Dendritic cell treated with granulocyte-macrophage colony-stimulating factor and Interleukin-4, amounts not matched to agents 40 ng/mL and 50 ng/mL, for 4 days (primary cell): ENCODE measurements around the gene MYH4.

Source experiments
- H3K27ac Mint-ChIP-seq: one replicate; pipeline ENCODE4 v1.8.0; 2022; ENCODE audit warnings: mild to moderate bottlenecking, mixed read lengths
- H3K27me3 Mint-ChIP-seq: one replicate; pipeline ENCODE4 v1.8.0; 2022; ENCODE audit warnings: mild to moderate bottlenecking, mixed read lengths
- H3K36me3 Mint-ChIP-seq: one replicate; pipeline ENCODE4 v1.8.0; 2022; ENCODE audit warnings: low read depth, mixed read lengths
- H3K4me1 Mint-ChIP-seq: one replicate; pipeline ENCODE4 v1.8.0; 2022; ENCODE audit warnings: low read depth, mixed read lengths
- H3K4me3 Mint-ChIP-seq: one replicate; pipeline ENCODE4 v1.8.0; 2022; ENCODE audit warnings: mild to moderate bottlenecking, moderate library complexity, mixed read lengths
- H3K9me3 Mint-ChIP-seq: one replicate; pipeline ENCODE4 v1.8.0; 2022; ENCODE audit warnings: mixed read lengths
- intact Hi-C: fragments of 100-400 bp; cut with micrococcal nuclease; formaldehyde crosslinking; loops from one replicate; pipeline ENCODE4 v1.15.0; 2022

MYH4 gene

GRCh38 chr17:10458701-10459100 is 10.7 kb downstream of the MYH4 start:
- intact Hi-C loops: no loop called here
- Mint-ChIP-seq H3K36me3 (no peaks in the 10 kb centered on the region), H3K4me1 (no peaks in the 10 kb centered on the region), H3K9me3 (no peaks in the 10 kb centered on the region), H3K27me3 (peaks cover 4% of the 10 kb centered on the region), H3K27ac (no peak overlapping the region), H3K4me3 (no peak overlapping the region)

GRCh38 chr17:10457952-10458351 is 11.4 kb downstream of the MYH4 start:
- intact Hi-C loops: no loop called here
- H3K27me3 Mint-ChIP-seq: peaks cover 4% of the 10 kb centered on the region
- no peak overlapping the region for H3K27ac Mint-ChIP-seq
- H3K4me1 Mint-ChIP-seq: no peaks in the 10 kb centered on the region
- H3K9me3 Mint-ChIP-seq: no peaks in the 10 kb centered on the region
- no peak overlapping the region for H3K4me3 Mint-ChIP-seq
- no peaks in the 10 kb centered on the region for H3K36me3 Mint-ChIP-seq

- intact Hi-C loops: no loop called here
- Mint-ChIP-seq H3K9me3 (no peaks in the 10 kb centered on the region), H3K27me3 (peaks cover 9% of the 10 kb centered on the region), H3K27ac (no peak overlapping the region), H3K4me3 (no peak overlapping the region), H3K36me3 (no peaks in the 10 kb centered on the region), H3K4me1 (no peaks in the 10 kb centered on the region)
These were observed 22.1 kb downstream of the MYH4 start for GRCh38 chr17:10447026-10447931.

GRCh38 chr17:10439816-10440215 is 29.5 kb downstream of the MYH4 start:
- Mint-ChIP-seq H3K27me3 (peaks cover 6% of the 10 kb centered on the region), H3K27ac (no peak overlapping the region), H3K36me3 (no peaks in the 10 kb centered on the region), H3K4me1 (no peaks in the 10 kb centered on the region), H3K4me3 (no peak overlapping the region), H3K9me3 (no peaks in the 10 kb centered on the region)
- intact Hi-C loops: no loop called here

GRCh38 chr17:10435096-10435495 is 34.3 kb downstream of the MYH4 start:
- Mint-ChIP-seq H3K4me1 (no peaks in the 10 kb centered on the region), H3K36me3 (no peaks in the 10 kb centered on the region), H3K27me3 (peaks cover 6% of the 10 kb centered on the region), H3K4me3 (no peak overlapping the region), H3K27ac (no peak overlapping the region), H3K9me3 (no peaks in the 10 kb centered on the region)
- intact Hi-C loops: no loop called here

GRCh38 chr17:10429421-10430045 is 39.8 kb downstream of the MYH4 start:
- no peak overlapping the region for H3K27ac Mint-ChIP-seq
- H3K27me3 Mint-ChIP-seq: peaks cover 5% of the 10 kb centered on the region
- intact Hi-C loops: no loop called here

GRCh38 chr17:10428781-10429180 is 40.6 kb downstream of the MYH4 start:
- Mint-ChIP-seq H3K9me3 (no peaks in the 10 kb centered on the region), H3K27me3 (peaks cover 5% of the 10 kb centered on the region), H3K27ac (no peak overlapping the region), H3K4me3 (no peak overlapping the region), H3K36me3 (no peaks in the 10 kb centered on the region), H3K4me1 (no peaks in the 10 kb centered on the region)
- intact Hi-C loops: no loop called here

More at GRCh38 chr17:10429421-10430045, 39.8 kb downstream of the MYH4 start:
- Mint-ChIP-seq H3K36me3 (no peaks in the 10 kb centered on the region), H3K4me3 (no peak overlapping the region), H3K9me3 (no peaks in the 10 kb centered on the region), H3K4me1 (no peaks in the 10 kb centered on the region)

- intact Hi-C loops: no loop called here
- H3K4me1 Mint-ChIP-seq: no peaks in the 10 kb centered on the region
- H3K36me3 Mint-ChIP-seq: no peaks in the 10 kb centered on the region
- H3K27ac Mint-ChIP-seq: no peak within 1 kb of the TSS
- no peaks in the 10 kb centered on the region for H3K9me3 Mint-ChIP-seq
- H3K27me3 Mint-ChIP-seq: peaks cover 4% of the 10 kb centered on the region
- no peak within 1 kb of the TSS for H3K4me3 Mint-ChIP-seq
These were observed 47.3 kb downstream of the MYH4 start, which contains the start of gene MYH8 for GRCh38 chr17:10421900-10422542. Gene MYH8, minus strand, starts transcription at chr17:10421950. Its CDS starts 1,723 bp downstream, at chr17:10420227.

- intact Hi-C loops: no loop called here
- peaks cover 3% of the 10 kb centered on the region for H3K27me3 Mint-ChIP-seq
- H3K27ac Mint-ChIP-seq: no peak overlapping the region
- H3K4me1 Mint-ChIP-seq: no peaks in the 10 kb centered on the region
- H3K4me3 Mint-ChIP-seq: no peak overlapping the region
- H3K36me3 Mint-ChIP-seq: no peaks in the 10 kb centered on the region
- no peaks in the 10 kb centered on the region for H3K9me3 Mint-ChIP-seq
These were observed 48.1 kb downstream of the MYH4 start for GRCh38 chr17:10421211-10421610.

- H3K9me3 Mint-ChIP-seq: no peaks in the 10 kb centered on the region
- H3K27me3 Mint-ChIP-seq: peaks cover 3% of the 10 kb centered on the region
- H3K27ac Mint-ChIP-seq: no peak overlapping the region
- no peak overlapping the region for H3K4me3 Mint-ChIP-seq
- H3K36me3 Mint-ChIP-seq: no peaks in the 10 kb centered on the region
- no peaks in the 10 kb centered on the region for H3K4me1 Mint-ChIP-seq
- intact Hi-C loops: no loop called here
These were observed 48.5 kb downstream of the MYH4 start for GRCh38 chr17:10420811-10421210.

- H3K27me3 Mint-ChIP-seq: peaks cover 3% of the 10 kb centered on the region
- no peak overlapping the region for H3K4me3 Mint-ChIP-seq
- H3K4me1 Mint-ChIP-seq: no peaks in the 10 kb centered on the region
- intact Hi-C loops: no loop called here
- no peaks in the 10 kb centered on the region for H3K36me3 Mint-ChIP-seq
- no peak overlapping the region for H3K27ac Mint-ChIP-seq
- H3K9me3 Mint-ChIP-seq: no peaks in the 10 kb centered on the region
These were observed 51.9 kb downstream of the MYH4 start for GRCh38 chr17:10417431-10417830.

- Mint-ChIP-seq H3K36me3 (no peaks in the 10 kb centered on the region), H3K4me3 (no peak overlapping the region), H3K27ac (no peak overlapping the region), H3K4me1 (no peaks in the 10 kb centered on the region), H3K9me3 (no peaks in the 10 kb centered on the region), H3K27me3 (peaks cover 1% of the 10 kb centered on the region)
- intact Hi-C loops: no loop called here
These were observed 54.2 kb downstream of the MYH4 start for GRCh38 chr17:10415161-10415560.

- Mint-ChIP-seq H3K4me3 (no peak overlapping the region), H3K27me3 (peaks cover 3% of the 10 kb centered on the region), H3K4me1 (no peaks in the 10 kb centered on the region), H3K36me3 (no peaks in the 10 kb centered on the region), H3K9me3 (no peaks in the 10 kb centered on the region), H3K27ac (no peak overlapping the region)
- intact Hi-C loops: no loop called here
These were observed 65.8 kb downstream of the MYH4 start for GRCh38 chr17:10403589-10403988.

- Mint-ChIP-seq H3K9me3 (no peaks in the 10 kb centered on the region), H3K4me1 (no peaks in the 10 kb centered on the region), H3K4me3 (no peak overlapping the region), H3K27ac (no peak overlapping the region), H3K27me3 (peaks cover 4% of the 10 kb centered on the region), H3K36me3 (no peaks in the 10 kb centered on the region)
- intact Hi-C loops: no loop called here
These were observed 71.0 kb downstream of the MYH4 start for GRCh38 chr17:10398352-10398751.
